Measurements from ENCODE around the gene UHRF1. TPM values are rescaled to one million over a fixed set of nuclear protein-coding genes. Genes with fewer than 3 reads are reported as not detected.

The UHRF1 gene
- total and polyA plus RNA-seq, 2 of the 13 experiments (the other 11 are each of a cell fraction or from before 2014, with no cell fraction given) = 6.8 to 78.4 TPM

- TF ChIP-seq, protein P1, sequence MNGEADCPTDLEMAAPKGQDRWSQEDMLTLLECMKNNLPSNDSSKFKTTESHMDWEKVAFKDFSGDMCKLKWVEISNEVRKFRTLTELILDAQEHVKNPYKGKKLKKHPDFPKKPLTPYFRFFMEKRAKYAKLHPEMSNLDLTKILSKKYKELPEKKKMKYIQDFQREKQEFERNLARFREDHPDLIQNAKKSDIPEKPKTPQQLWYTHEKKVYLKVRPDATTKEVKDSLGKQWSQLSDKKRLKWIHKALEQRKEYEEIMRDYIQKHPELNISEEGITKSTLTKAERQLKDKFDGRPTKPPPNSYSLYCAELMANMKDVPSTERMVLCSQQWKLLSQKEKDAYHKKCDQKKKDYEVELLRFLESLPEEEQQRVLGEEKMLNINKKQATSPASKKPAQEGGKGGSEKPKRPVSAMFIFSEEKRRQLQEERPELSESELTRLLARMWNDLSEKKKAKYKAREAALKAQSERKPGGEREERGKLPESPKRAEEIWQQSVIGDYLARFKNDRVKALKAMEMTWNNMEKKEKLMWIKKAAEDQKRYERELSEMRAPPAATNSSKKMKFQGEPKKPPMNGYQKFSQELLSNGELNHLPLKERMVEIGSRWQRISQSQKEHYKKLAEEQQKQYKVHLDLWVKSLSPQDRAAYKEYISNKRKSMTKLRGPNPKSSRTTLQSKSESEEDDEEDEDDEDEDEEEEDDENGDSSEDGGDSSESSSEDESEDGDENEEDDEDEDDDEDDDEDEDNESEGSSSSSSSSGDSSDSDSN (CRISPR knock-in tag; IDR thresholded peaks at IDR 0.05) = no peak
- TF ChIP-seq NFE2L1 (CRISPR knock-in tag; IDR thresholded peaks at IDR 0.05; ENCODE audit: borderline replicate concordance) (no peak), SMAD1 (CRISPR knock-in tag; IDR thresholded peaks at IDR 0.05; ENCODE audit: borderline replicate concordance, low read depth) (no peak)
Measured at GRCh38 chr19:4990306-4990705, 81.0 kb downstream of the UHRF1 start (continued).

- H3K27ac ChIP-seq (ENCODE audit: extremely low read length, insufficient read depth, low read length) = no peak overlapping the region
- H3K4me3 ChIP-seq (replicated peaks in 1 of 3; ENCODE audit: insufficient read depth in 1 of 3, low read depth in 2 of 3, low read length in 3 of 3) = no peak overlapping the region
- no peak overlapping the region for H2AFZ ChIP-seq (ENCODE audit: low read length)
- H3K4me1 ChIP-seq (ENCODE audit: insufficient read depth, low read length) = peaks cover 16% of the 10 kb centered on the region
- H3K9ac ChIP-seq (ENCODE audit: insufficient read depth, low read depth, low read length) = no peak overlapping the region
- POLR2A ChIA-PET = no interaction called here
- no peak overlapping the region for H3K4me2 ChIP-seq (ENCODE audit: low read depth, low read length)
- BruUV-seq (replicated peaks) = no TSS peak
- intact Hi-C loops (cut with micrococcal nuclease; ENCODE audit: unreplicated experiment) = no loop called here
- H3K27me3 ChIP-seq (ENCODE audit: control insufficient read depth in 1 of 2, insufficient read depth in 2 of 2, low read length in 2 of 2) = no peaks in the 10 kb centered on the region
- FAIRE-seq (no peak), DNase-seq (ENCODE audit: low spot score) (no peak), ATAC-seq (no peak)
- CTCF ChIA-PET (ENCODE audit: low intra/inter-chr PET ratio, low total read pairs) = no interaction called here
- TF ChIP-seq MAFF (IDR thresholded peaks at IDR 0.05; ENCODE audit: low read depth, low read length) (no peak), GATAD1 (CRISPR knock-in tag; IDR thresholded peaks at IDR 0.05) (no peak), HES4 (CRISPR knock-in tag; IDR thresholded peaks at IDR 0.05; ENCODE audit: borderline replicate concordance) (no peak)
- no peaks in the 10 kb centered on the region for H3K9me3 ChIP-seq (ENCODE audit: low read length)
- peaks cover 56% of the 10 kb centered on the region for H3K79me2 ChIP-seq (ENCODE audit: insufficient read depth, low read length)
- in situ Hi-C loops (cut with HindIII; ENCODE audit: extremely low pct_ligation_motif_present, low pct_unique_long_range_greater_than_20kb) = loop anchor here (5.0 kb wide), 1 partner anchor 41 kb away; no protein-coding TSS in a partner anchor
- peaks cover 49% of the 10 kb centered on the region for H4K20me1 ChIP-seq (ENCODE audit: insufficient read depth, low read length)
- WGBS (ENCODE audit: low lambda C conversion rate) = 84% methylated on average over 7 of the region's 9 CpGs
- peaks cover 2 to 10% of the 10 kb centered on the region in 2 experiments; a peak in 3 of 5 replicates for H3K36me3 ChIP-seq (replicated peaks in 1 of 2; ENCODE audit: control insufficient read depth in 1 of 2, insufficient read depth in 2 of 2, low read length in 2 of 2)
Measured at GRCh38 chr19:4991538-4991937, 82.2 kb downstream of the UHRF1 start.
